Mesodermal cell (in vitro differentiated cells): ENCODE data around the gene LPCAT1.

Source experiments
- H3K27ac ChIP-seq: 2 replicates; pipeline ENCODE4 v1.7.0; 2013; ENCODE audit warnings: mild to moderate bottlenecking, low read depth, low read length, moderate library complexity; ENCODE audit not compliant: severe bottlenecking
- H3K36me3 ChIP-seq: 2 replicates; pipeline ENCODE4 v1.7.1; 2013; ENCODE audit warnings: mild to moderate bottlenecking, low read length, moderate library complexity; ENCODE audit not compliant: control insufficient read depth, insufficient read depth
- H3K4me1 ChIP-seq: one replicate; pipeline ENCODE4 v1.7.1; 2013; ENCODE audit warnings: mild to moderate bottlenecking, low read length; ENCODE audit not compliant: insufficient read depth, control insufficient read depth, poor library complexity, severe bottlenecking
- H3K4me3 ChIP-seq: 2 replicates; pipeline ENCODE4 v1.7.0; 2013; ENCODE audit warnings: low read length, control low read depth, mild to moderate bottlenecking; ENCODE audit not compliant: insufficient read depth, poor library complexity, severe bottlenecking; ENCODE audit errors: extremely low read depth
- H3K9me3 ChIP-seq: 2 replicates; pipeline ENCODE4 v1.7.1; 2013; ENCODE audit warnings: mild to moderate bottlenecking, low read length, moderate library complexity; ENCODE audit not compliant: control insufficient read depth
- WGBS, 2 experiments: methylation state at CpG; one replicate each; pipeline ENCODE4 v1.1.5; 2013; ENCODE audit warnings: missing lambda C conversion rate in 2 of 2; ENCODE audit not compliant: insufficient coverage in 2 of 2; 5-methylcytosine and 5-hydroxymethylcytosine counted together

LPCAT1 gene

GRCh38 chr5:1444361-1445189 is 79.2 kb downstream of the LPCAT1 start:
- Histone ChIP-seq H3K27ac (no peak overlapping the region), H3K9me3 (no peaks in the 10 kb centered on the region), H3K36me3 (no peaks in the 10 kb centered on the region), H3K4me3 (peak overlapping the region; percentile 14), H3K4me1 (no peaks in the 10 kb centered on the region)
- WGBS, 2 experiments = 6 to 11% methylated on average over 47 to 68 of the region's 68 CpGs

DNA sequence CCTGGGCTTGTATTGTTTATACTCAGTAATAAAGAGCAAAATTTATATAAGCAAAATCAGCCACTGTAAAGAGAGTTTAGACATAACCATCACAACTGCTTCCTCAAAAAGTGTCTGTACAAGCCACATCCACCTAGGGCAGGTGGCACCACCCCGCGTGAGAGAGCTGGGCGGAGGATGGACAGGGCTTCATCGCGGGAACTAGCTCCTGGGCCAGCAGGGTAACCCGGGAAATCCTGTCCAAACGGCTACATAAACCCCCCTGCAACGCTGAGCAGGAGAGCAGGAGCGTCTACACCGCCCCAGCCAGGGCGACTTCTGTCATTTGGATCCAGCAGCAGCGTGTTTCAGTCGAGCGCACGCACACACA is 79.8 kb downstream of the LPCAT1 start:
- Histone ChIP-seq H3K4me1 (no peaks in the 10 kb centered on the region), H3K9me3 (no peaks in the 10 kb centered on the region), H3K36me3 (no peaks in the 10 kb centered on the region), H3K27ac (no peak overlapping the region), H3K4me3 (no peak overlapping the region)
- WGBS, 2 experiments = 48 to 58% methylated on average over 13 to 15 of the region's 15 CpGs

DNA sequence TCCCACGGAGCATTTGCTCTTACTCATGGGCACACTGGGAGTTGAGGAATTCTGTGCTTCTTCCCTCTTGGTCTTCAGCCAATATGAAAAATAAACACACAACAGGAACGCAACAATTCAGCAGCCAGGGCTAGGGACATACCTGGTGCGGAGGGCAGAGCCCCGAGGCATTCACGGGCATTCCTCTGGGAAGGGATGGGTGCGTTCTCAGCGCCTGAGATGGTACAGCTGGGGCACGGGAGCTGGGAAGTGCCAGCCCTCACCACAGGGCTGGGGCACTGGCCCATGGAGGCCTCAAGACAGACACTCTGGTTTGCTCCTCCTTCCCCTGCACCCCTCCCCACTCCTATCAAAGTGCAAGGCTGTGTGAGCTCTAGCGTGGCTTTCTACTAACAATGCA is 80.6 kb downstream of the LPCAT1 start:
- no peak overlapping the region for H3K4me3 ChIP-seq
- 76 to 80% methylated on average over 8 to 9 of the region's 9 CpGs for WGBS, 2 experiments

GRCh38 chr5:1442222-1443145 is 81.3 kb downstream of the LPCAT1 start:
- 76 to 81% methylated on average over 32 to 35 of the region's 36 CpGs for WGBS, 2 experiments
- Histone ChIP-seq H3K4me3 (no peak overlapping the region), H3K36me3 (no peaks in the 10 kb centered on the region), H3K27ac (no peak overlapping the region), H3K9me3 (no peaks in the 10 kb centered on the region), H3K4me1 (no peaks in the 10 kb centered on the region)

More for the DNA sequence above, 80.6 kb downstream of the LPCAT1 start:
- no peak overlapping the region for H3K27ac ChIP-seq
- H3K9me3 ChIP-seq = no peaks in the 10 kb centered on the region
- H3K36me3 ChIP-seq = no peaks in the 10 kb centered on the region
- no peaks in the 10 kb centered on the region for H3K4me1 ChIP-seq

- no peaks in the 10 kb centered on the region for H3K36me3 ChIP-seq
- H3K27ac ChIP-seq = no peak overlapping the region
- no peak overlapping the region for H3K4me3 ChIP-seq
- H3K9me3 ChIP-seq = no peaks in the 10 kb centered on the region
- H3K4me1 ChIP-seq = no peaks in the 10 kb centered on the region
- WGBS, 2 experiments = 90 to 95% methylated on average over 23 to 24 of the region's 24 CpGs
These were observed 82.4 kb downstream of the LPCAT1 start for GRCh38 chr5:1441166-1441865.

- H3K4me3 ChIP-seq = no peak overlapping the region
- WGBS, 2 experiments = 87 to 95% methylated on average over 3 of the region's 3 CpGs
- H3K4me1 ChIP-seq = no peaks in the 10 kb centered on the region
These were observed 83.7 kb downstream of the LPCAT1 start for GRCh38 chr5:1440098-1440493.

GRCh38 chr5:1439388-1440097 is 84.2 kb downstream of the LPCAT1 start:
- no peaks in the 10 kb centered on the region for H3K36me3 ChIP-seq
- H3K9me3 ChIP-seq = no peaks in the 10 kb centered on the region
- no peak overlapping the region for H3K4me3 ChIP-seq
- H3K4me1 ChIP-seq = no peaks in the 10 kb centered on the region
- H3K27ac ChIP-seq = no peak overlapping the region
- 80 to 87% methylated on average over 13 to 15 of the region's 15 CpGs for WGBS, 2 experiments

More at GRCh38 chr5:1440098-1440493, 83.7 kb downstream of the LPCAT1 start:
- Histone ChIP-seq H3K9me3 (no peaks in the 10 kb centered on the region), H3K36me3 (no peaks in the 10 kb centered on the region), H3K27ac (no peak overlapping the region)

- H3K9me3 ChIP-seq = no peaks in the 10 kb centered on the region
- no peak overlapping the region for H3K4me3 ChIP-seq
- WGBS, 2 experiments = 91 to 94% methylated on average over 17 to 19 of the region's 21 CpGs
- no peak overlapping the region for H3K27ac ChIP-seq
- no peaks in the 10 kb centered on the region for H3K36me3 ChIP-seq
- H3K4me1 ChIP-seq = no peaks in the 10 kb centered on the region
These were observed 84.9 kb downstream of the LPCAT1 start for GRCh38 chr5:1438871-1439270.

GRCh38 chr5:1437876-1438559 is 85.7 kb downstream of the LPCAT1 start:
- Histone ChIP-seq H3K9me3 (peaks cover under 1% of the 10 kb centered on the region), H3K27ac (no peak overlapping the region), H3K4me1 (no peaks in the 10 kb centered on the region), H3K36me3 (no peaks in the 10 kb centered on the region), H3K4me3 (no peak overlapping the region)
- 94% methylated on average over 25 of the region's 25 CpGs for WGBS, 2 experiments
